ENCODE measurements around the gene ZNF646.

The ZNF646 gene

GRCh38 chr16:31106509-31107464, 32.6 kb downstream of the ZNF646 start:
- DNase-seq (ENCODE audit: low spot score) (no peak), FAIRE-seq (no peak)

- no peak for FAIRE-seq
- no peak for DNase-seq (ENCODE audit: low spot score)
Observed at GRCh38 chr16:31107465-31107867, 33.2 kb downstream of the ZNF646 start.

- DNase-seq (ENCODE audit: low spot score), result peak; percentile 49
- no peak for FAIRE-seq
Observed at GRCh38 chr16:31108035-31108793, 34.0 kb downstream of the ZNF646 start, which contains the start of gene BCKDK. BCKDK (plus strand) TSS chr16:31108386; CDS start chr16:31109224, 838 bp downstream.

GRCh38 chr16:31108794-31109558, 34.8 kb downstream of the ZNF646 start:
- FAIRE-seq (no peak), DNase-seq (ENCODE audit: low spot score) (no peak)

- no peak for FAIRE-seq
Observed at GRCh38 chr16:31109622-31110021, 35.4 kb downstream of the ZNF646 start.

GRCh38 chr16:31110106-31111034, 36.1 kb downstream of the ZNF646 start:
- no peak for FAIRE-seq
- DNase-seq (ENCODE audit: low spot score), result no peak

More at GRCh38 chr16:31109622-31110021, 35.4 kb downstream of the ZNF646 start:
- DNase-seq (ENCODE audit: low spot score), result no peak

- FAIRE-seq, result no peak
- no peak for DNase-seq (ENCODE audit: low spot score)
Observed at GRCh38 chr16:31111881-31112466, 37.8 kb downstream of the ZNF646 start.

GRCh38 chr16:31112711-31113110, 38.5 kb downstream of the ZNF646 start:
- FAIRE-seq (no peak), DNase-seq (ENCODE audit: low spot score) (no peak)

GRCh38 chr16:31113121-31114120, 39.2 kb downstream of the ZNF646 start:
- DNase-seq (ENCODE audit: low spot score) (peak; percentile 89), FAIRE-seq (peak; percentile 94)

- DNase-seq (ENCODE audit: low spot score), result no peak
- no peak for FAIRE-seq
Observed at GRCh38 chr16:31114468-31114867, 40.2 kb downstream of the ZNF646 start.

GRCh38 chr16:31117384-31118222, 43.4 kb downstream of the ZNF646 start, which contains the start of gene KAT8:
KAT8 (plus strand) TSS chr16:31117664; CDS start chr16:31117682, 18 bp downstream.
- peak; percentile 95 for DNase-seq (ENCODE audit: low spot score)
- FAIRE-seq, result peak; percentile 83

GRCh38 chr16:31118223-31119155, 44.3 kb downstream of the ZNF646 start:
- DNase-seq (ENCODE audit: low spot score) (peak; percentile 14), FAIRE-seq (no peak)

- FAIRE-seq (no peak), DNase-seq (ENCODE audit: low spot score) (no peak)
Observed at GRCh38 chr16:31120129-31120528, 45.9 kb downstream of the ZNF646 start.

- DNase-seq (ENCODE audit: low spot score) (no peak), FAIRE-seq (no peak)
Observed at GRCh38 chr16:31125844-31126243, 51.6 kb downstream of the ZNF646 start.

GRCh38 chr16:31127182-31127581, 53.0 kb downstream of the ZNF646 start:
- FAIRE-seq (no peak), DNase-seq (ENCODE audit: low spot score) (no peak)

All from RCC 7860 (cell line).